H1 (cell line): ENCODE data around the gene ZNF283. TPM values are rescaled to one million over a fixed set of nuclear protein-coding genes. Genes with fewer than 3 reads are reported as not detected.

ENCODE experiments used
- BRCA1 ChIP-seq: IDR thresholded peaks from 2 replicates; pipeline ENCODE4 v1.6.1; 2012; ENCODE audit warnings: low read depth, low read length, improper control_type of control experiment
- CEBPB ChIP-seq: IDR thresholded peaks from 2 replicates; pipeline ENCODE4 v1.6.1; 2012; ENCODE audit warnings: low read depth, low read length
- NANOG ChIP-seq: IDR thresholded peaks from 2 replicates; pipeline ENCODE4 v1.6.1; 2011; ENCODE audit warnings: low read length, low read depth, mild to moderate bottlenecking, inconsistent platforms; ENCODE audit not compliant: insufficient read depth, poor library complexity, severe bottlenecking
- NRF1 ChIP-seq: IDR thresholded peaks from 2 replicates; pipeline ENCODE4 v1.6.1; 2011; ENCODE audit warnings: mild to moderate bottlenecking, low read depth, low read length, improper control_type of control experiment
- RAD21 ChIP-seq, 2 experiments: IDR thresholded peaks in 1 of 2; conservative IDR thresholded peaks in 1 of 2; 2 replicates each; pipeline ENCODE4 v1.6.1; 2011; ENCODE audit warnings: low read depth in 2 of 2, low read length in 2 of 2, improper control_type of control experiment in 1 of 2, inconsistent platforms in 1 of 2, mild to moderate bottlenecking in 1 of 2, moderate library complexity in 1 of 2
- polyA plus RNA-seq, 7 experiments: library from polyadenylated mRNA; depleted of rRNA in 3 of 7; stranded (reverse) in 5 of 7; unstranded in 2 of 7; fragments of >200 nt in 5 of 7; fragments of 200-250 nt in 2 of 7; gene quantifications; 1 replicate in 5 of 7; 2 replicates in 1 of 7; 4 replicates in 1 of 7; pipeline versions ENCODE4 v1.2.1 to v1.2.3, GENCODE V29; 2011 to 2013; ENCODE audit warnings: missing spikeins in 2 of 7, mixed read lengths in 2 of 7
- total RNA-seq: library from RNA; stranded (reverse); fragmentation: NEBNext Ultra II Directional; extraction: Animal tissue kit (Norgen Biotek cat#: 25700); gene quantifications from 2 replicates; pipeline ENCODE4 v1.2.1, GENCODE V29; 2021

ZNF283 gene
- total and polyA plus RNA-seq, 2 of the 8 experiments (the other 6 are each of a cell fraction or from before 2014, with no cell fraction given): 1.1 to 4.3 TPM

DNA sequence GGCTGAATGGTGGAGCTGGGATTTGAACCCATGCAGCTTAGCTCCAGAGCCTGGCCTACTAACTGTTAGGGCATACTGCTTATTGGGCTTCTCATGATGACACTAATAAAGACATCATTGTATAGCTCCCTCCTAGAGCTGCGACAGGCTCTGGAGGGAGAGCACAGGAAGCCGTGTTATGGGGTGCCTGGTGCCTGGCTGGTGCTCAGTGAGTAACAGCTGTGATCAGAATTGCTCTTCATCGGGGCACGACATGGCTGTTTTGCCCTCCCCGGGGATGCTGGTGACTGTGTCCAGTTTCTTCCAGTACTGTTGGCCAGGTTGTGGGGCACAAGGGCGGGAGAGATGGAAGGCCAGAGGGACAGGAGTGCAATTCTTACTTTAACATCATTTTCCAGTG is 30.0 kb upstream of the ZNF283 start (continued):
- TF ChIP-seq BRCA1: no peak
- no peak for TF ChIP-seq NRF1
- no peak for TF ChIP-seq CEBPB
- TF ChIP-seq NANOG: no peak
- no peak for TF ChIP-seq RAD21 (IDR thresholded peaks at IDR 0.05 in 1 of 2, conservative IDR thresholded peaks at IDR 0.05 in 1 of 2; ENCODE audit: low read depth in 2 of 2, low read length in 2 of 2)
